ENCODE results near the gene IRF3. TPM values are rescaled to one million over a fixed set of nuclear protein-coding genes. Genes with fewer than 3 reads are reported as not detected.

IRF3 gene
- total RNA-seq, 1 experiment from 2014 or later: 181 TPM

- ChIA-PET POLR2A (ENCODE audit: unreplicated experiment) (interaction anchor here (0.5 to 2.4 kb wide), 17 partner anchors 16 to 1255 kb away, joined by 3 to 25 read pairs (median 5); partner anchors contain the start of genes IRF3 and NOSIP), CTCF (interaction anchor here (0.6 to 1.1 kb wide), 2 partner anchors 66 to 72 kb away, joined by 3 read pairs; no protein-coding TSS in a partner anchor)
- Histone ChIP-seq H3K9me2 (ENCODE audit: insufficient read depth) (no peaks in the 10 kb centered on the region), H3K9me3 (ENCODE audit: insufficient read depth, low read depth) (no peaks in the 10 kb centered on the region), H3K27ac (peak within 1 kb of the TSS; percentile 100), H3F3A (ENCODE audit: insufficient read depth, low read depth) (peaks cover 15% of the 10 kb centered on the region), H4K20me1 (ENCODE audit: insufficient read depth) (peaks cover 21% of the 10 kb centered on the region), H2AFZ (peak within 1 kb of the TSS; percentile 84), H3K36me3 (ENCODE audit: low read depth) (peaks cover 11% of the 10 kb centered on the region), H3K79me2 (ENCODE audit: low read depth) (peaks cover 52% of the 10 kb centered on the region), H3K4me1 (replicated peaks; ENCODE audit: insufficient read depth) (peaks cover 37% of the 10 kb centered on the region), H3K27me3 (ENCODE audit: insufficient read depth, low read depth) (no peaks in the 10 kb centered on the region), H3K4me2 (peak within 1 kb of the TSS; percentile 99), H3K4me3 (peak within 1 kb of the TSS; percentile 97)
- DNase-seq: peak; percentile 96 to 100
- BruUV-seq (replicated peaks): no TSS peak
- intact Hi-C loops (cut with micrococcal nuclease; ENCODE audit: unreplicated experiment): loop anchor here (1.0 to 10.0 kb wide), 7 partner anchors 22 to 770 kb away; partner anchors contain the start of genes AKT1S1, ALDH16A1, GYS1 and NOSIP
- TF ChIP-seq EZH2 (IDR thresholded peaks at IDR 0.05; ENCODE audit: low read depth) (no peak), CTCF (conservative IDR thresholded peaks at IDR 0.05) (no peak)
Measured at GRCh38 chr19:49641688-49642491, 23.8 kb downstream of the IRF3 start, which contains the start of gene SCAF1. Gene SCAF1, plus strand, starts transcription at chr19:49642209. Its CDS starts 2,818 bp downstream, at chr19:49645027.

- Histone ChIP-seq H3K36me3 (ENCODE audit: low read depth) (peaks cover 8% of the 10 kb centered on the region), H2AFZ (peak within 1 kb of the TSS; percentile 52; the same call in 1 of the 2 replicates), H3K27me3 (ENCODE audit: insufficient read depth, low read depth) (no peaks in the 10 kb centered on the region), H3F3A (ENCODE audit: insufficient read depth, low read depth) (peaks cover 14% of the 10 kb centered on the region), H3K9me3 (ENCODE audit: insufficient read depth, low read depth) (no peaks in the 10 kb centered on the region), H3K4me2 (peak within 1 kb of the TSS; percentile 98), H3K4me1 (replicated peaks; ENCODE audit: insufficient read depth) (peaks cover 37% of the 10 kb centered on the region), H3K4me3 (peak within 1 kb of the TSS; percentile 80), H4K20me1 (ENCODE audit: insufficient read depth) (peaks cover 18% of the 10 kb centered on the region; the same call in 1 of the 2 replicates), H3K79me2 (ENCODE audit: low read depth) (peaks cover 38% of the 10 kb centered on the region), H3K27ac (peak within 1 kb of the TSS; percentile 100), H3K9me2 (ENCODE audit: insufficient read depth) (no peaks in the 10 kb centered on the region)
- peak; percentile 99 for DNase-seq
- CTCF ChIA-PET: interaction anchor here (0.5 to 1.5 kb wide), 9 partner anchors 24 to 1368 kb away, joined by 3 to 13 read pairs (median 4); partner anchors contain the start of genes AP2A1 and PRRG2
- POLR2A ChIA-PET (ENCODE audit: unreplicated experiment): interaction anchor here (0.5 to 2.4 kb wide), 30 partner anchors 8 to 1455 kb away, joined by 3 to 70 read pairs (median 6); partner anchors contain the start of genes AKT1S1, ALDH16A1, AP2A1 and FUZ
- TF ChIP-seq EZH2 (IDR thresholded peaks at IDR 0.05; ENCODE audit: low read depth) (no peak), CTCF (conservative IDR thresholded peaks at IDR 0.05) (no peak)
- no TSS peak for BruUV-seq (replicated peaks)
- intact Hi-C loops (cut with micrococcal nuclease; ENCODE audit: unreplicated experiment): loop anchor here (1.0 to 10.0 kb wide), 9 partner anchors 28 to 768 kb away; partner anchors contain the start of genes AKT1S1, ALDH16A1, GYS1 and NOSIP
Measured at GRCh38 chr19:49640113-49640898, 25.4 kb downstream of the IRF3 start, which contains the start of gene RRAS. Gene RRAS, minus strand, starts transcription at chr19:49640143. Its CDS starts 45 bp downstream, at chr19:49640098.
